ENCODE measurements around the gene TTLL13. TPM values are rescaled to one million over a fixed set of nuclear protein-coding genes. Genes with fewer than 3 reads are reported as not detected.

The TTLL13 gene
- total and polyA plus RNA-seq, 12 donors, result 0.11 to 1.9 (median 0.28) TPM; not detected in 5

- intact Hi-C loops (cut with DNase I), result no loop called here
Measured at GRCh38 chr15:90201944-90202375, 47.4 kb upstream of the TTLL13 start.

GRCh38 chr15:90202929-90203328 is 46.4 kb upstream of the TTLL13 start:
- H3K27me3 ChIP-seq, result no peaks in the 10 kb centered on the region
- DNase-seq, result no peak
- H3K4me3 ChIP-seq, result no peak overlapping the region
- 87 to 95% (median 90%) methylated on average over 4 of the region's 4 CpGs for WGBS, 4 donors
- intact Hi-C loops (cut with DNase I), result no loop called here
- H3K4me1 ChIP-seq (replicated peaks in 1 of 2), result peaks cover 26 to 67% of the 10 kb centered on the region in 2 donors
- H3K9me3 ChIP-seq (replicated peaks in 1 of 3), result no peaks in the 10 kb centered on the region
- TF ChIP-seq CTCF (IDR thresholded peaks at IDR 0.05), result no peak
- no peak for TF ChIP-seq POLR2A (IDR thresholded peaks at IDR 0.05)
- peak overlapping the region in 1 of 5 donors; percentile 13 for H3K27ac ChIP-seq
- H3K36me3 ChIP-seq (replicated peaks in 1 of 2), result no peaks in the 10 kb centered on the region

More at GRCh38 chr15:90201944-90202375, 47.4 kb upstream of the TTLL13 start:
- H3K9me3 ChIP-seq (replicated peaks in 1 of 3), result no peaks in the 10 kb centered on the region
- TF ChIP-seq CTCF (IDR thresholded peaks at IDR 0.05), result no peak
- WGBS, 4 donors, result 0 to 19% (median 16%) methylated on average over 3 to 25 of the region's 25 CpGs
- H3K27me3 ChIP-seq, result no peaks in the 10 kb centered on the region
- peaks cover 26 to 67% of the 10 kb centered on the region in 2 donors for H3K4me1 ChIP-seq (replicated peaks in 1 of 2)
- H3K27ac ChIP-seq, result peak overlapping the region in 1 of 5 donors; percentile 77
- H3K4me3 ChIP-seq, result peak overlapping the region in 3 of 4 donors; percentile 67 to 87 (median 69)
- no peaks in the 10 kb centered on the region for H3K36me3 ChIP-seq (replicated peaks in 1 of 2)
- DNase-seq, result no peak

- Histone ChIP-seq H3K27ac (peak overlapping the region in 1 of 5 donors; percentile 23), H3K4me3 (no peak overlapping the region), H3K27me3 (no peaks in the 10 kb centered on the region), H3K9me3 (replicated peaks in 1 of 3) (no peaks in the 10 kb centered on the region), H3K4me1 (replicated peaks in 1 of 2) (peaks cover 26 to 61% of the 10 kb centered on the region in 2 donors), H3K36me3 (replicated peaks in 1 of 2) (no peaks in the 10 kb centered on the region)
- no peak for DNase-seq
- 94 to 99% (median 96%) methylated on average over 3 to 7 of the region's 7 CpGs for WGBS, 4 donors
- TF ChIP-seq CTCF (IDR thresholded peaks at IDR 0.05), result no peak
- TF ChIP-seq POLR2A (IDR thresholded peaks at IDR 0.05), result no peak
- intact Hi-C loops (cut with DNase I), result no loop called here
Measured at GRCh38 chr15:90203473-90203872, 45.9 kb upstream of the TTLL13 start.

- peak in 1 of 7 donors; percentile 74 for DNase-seq
- Histone ChIP-seq H3K4me1 (replicated peaks in 1 of 2) (peaks cover 26 to 59% of the 10 kb centered on the region in 2 donors), H3K9me3 (replicated peaks in 1 of 3) (no peaks in the 10 kb centered on the region), H3K36me3 (replicated peaks in 1 of 2) (no peaks in the 10 kb centered on the region), H3K4me3 (no peak overlapping the region), H3K27me3 (no peaks in the 10 kb centered on the region), H3K27ac (peak overlapping the region in 1 of 5 donors; percentile 23)
- WGBS, 4 donors, result 54 to 74% (median 64%) methylated on average over 8 of the region's 8 CpGs
- intact Hi-C loops (cut with DNase I), result no loop called here
- TF ChIP-seq CTCF (IDR thresholded peaks at IDR 0.05), result no peak
- no peak for TF ChIP-seq POLR2A (IDR thresholded peaks at IDR 0.05)
Measured at GRCh38 chr15:90203922-90204321, 45.4 kb upstream of the TTLL13 start.

All from adrenal gland (tissue), 12 donors.